Testis (tissue), 2 donors: ENCODE data around the gene TMEM232.

Source experiments
- POLR2A ChIP-seq: fragments of 450-650 bp; IDR thresholded peaks from one replicate; pipeline ENCODE4 v1.6.1; 2017; ENCODE audit warnings: antibody characterized with exemption, mild to moderate bottlenecking, moderate library complexity
- TF ChIP-seq, protein P1 (sequence below), 3 experiments: fragments of 450-650 bp in 2 of 3; fragments of 200-600 bp in 1 of 3; sonication (generic) in 1 of 3; IDR thresholded peaks; one replicate each; pipeline ENCODE4 v1.5.1; 2016 to 2019; ENCODE audit warnings: antibody characterized with exemption in 3 of 3, mild to moderate bottlenecking in 2 of 3, moderate library complexity in 1 of 3

DNA sequence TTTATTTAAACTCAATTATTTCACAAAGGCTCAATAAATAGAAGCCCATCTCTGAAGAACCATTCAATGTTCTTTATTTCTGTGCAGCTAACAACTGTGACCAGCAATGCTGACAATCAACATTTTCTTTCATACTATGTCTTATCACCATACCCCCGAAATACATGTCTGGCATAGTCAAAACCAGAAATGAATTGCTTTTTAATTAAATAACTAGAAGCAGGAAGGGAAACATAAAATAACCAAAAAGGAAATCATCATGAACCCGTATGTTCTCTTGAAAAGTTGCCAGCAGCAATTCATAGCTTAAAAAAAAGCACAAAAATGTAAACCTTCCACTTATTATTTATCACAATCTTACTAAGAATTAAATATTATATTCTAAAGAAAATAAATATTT lies 212.4 kb downstream of the TMEM232 start:
- TF ChIP-seq POLR2A, result no peak
- TF ChIP-seq, protein P1, sequence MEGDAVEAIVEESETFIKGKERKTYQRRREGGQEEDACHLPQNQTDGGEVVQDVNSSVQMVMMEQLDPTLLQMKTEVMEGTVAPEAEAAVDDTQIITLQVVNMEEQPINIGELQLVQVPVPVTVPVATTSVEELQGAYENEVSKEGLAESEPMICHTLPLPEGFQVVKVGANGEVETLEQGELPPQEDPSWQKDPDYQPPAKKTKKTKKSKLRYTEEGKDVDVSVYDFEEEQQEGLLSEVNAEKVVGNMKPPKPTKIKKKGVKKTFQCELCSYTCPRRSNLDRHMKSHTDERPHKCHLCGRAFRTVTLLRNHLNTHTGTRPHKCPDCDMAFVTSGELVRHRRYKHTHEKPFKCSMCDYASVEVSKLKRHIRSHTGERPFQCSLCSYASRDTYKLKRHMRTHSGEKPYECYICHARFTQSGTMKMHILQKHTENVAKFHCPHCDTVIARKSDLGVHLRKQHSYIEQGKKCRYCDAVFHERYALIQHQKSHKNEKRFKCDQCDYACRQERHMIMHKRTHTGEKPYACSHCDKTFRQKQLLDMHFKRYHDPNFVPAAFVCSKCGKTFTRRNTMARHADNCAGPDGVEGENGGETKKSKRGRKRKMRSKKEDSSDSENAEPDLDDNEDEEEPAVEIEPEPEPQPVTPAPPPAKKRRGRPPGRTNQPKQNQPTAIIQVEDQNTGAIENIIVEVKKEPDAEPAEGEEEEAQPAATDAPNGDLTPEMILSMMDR (IDR thresholded peaks at IDR 0.05), result no peak
